GM10847 (cell line): ENCODE results near the gene TOP2B.

Experiments used
- POLR2A ChIP-seq: IDR thresholded peaks from 2 replicates; pipeline ENCODE4 v1.6.1; 2011; ENCODE audit not compliant: insufficient read length; ENCODE audit errors: extremely low read depth

The TOP2B gene

DNA sequence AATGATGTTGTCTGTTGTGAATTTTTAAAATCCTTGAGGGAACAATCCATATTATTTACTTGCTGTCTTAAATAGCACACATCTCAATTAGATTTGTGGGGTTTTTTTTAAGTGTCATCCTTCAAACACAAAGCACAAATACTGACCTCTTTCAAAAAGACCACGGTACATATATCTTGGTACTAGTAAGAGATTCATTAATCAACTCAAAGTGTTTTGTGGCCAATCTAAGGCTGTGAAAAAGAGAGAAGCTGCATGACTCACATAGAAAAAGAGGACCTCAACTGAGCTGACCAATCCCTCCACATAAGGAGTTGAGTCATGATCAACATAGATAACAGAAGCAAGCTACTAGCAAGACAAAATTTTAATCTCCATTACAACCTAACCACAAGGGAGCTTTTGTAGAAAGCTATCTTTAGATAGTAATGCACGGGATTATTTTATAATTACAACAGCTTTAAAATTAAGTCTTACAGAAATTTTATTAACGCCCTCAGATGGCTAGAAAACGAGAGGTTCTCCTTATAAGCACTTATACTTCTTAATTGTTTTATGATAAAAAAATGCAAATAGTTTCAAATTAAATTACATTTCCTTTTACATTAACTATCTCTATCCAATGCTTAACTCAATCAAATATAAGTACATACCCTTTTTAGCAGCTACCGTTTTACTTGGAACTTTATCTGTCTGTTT is 60.5 kb downstream of the TOP2B start:
- TF ChIP-seq POLR2A, result no peak

DNA sequence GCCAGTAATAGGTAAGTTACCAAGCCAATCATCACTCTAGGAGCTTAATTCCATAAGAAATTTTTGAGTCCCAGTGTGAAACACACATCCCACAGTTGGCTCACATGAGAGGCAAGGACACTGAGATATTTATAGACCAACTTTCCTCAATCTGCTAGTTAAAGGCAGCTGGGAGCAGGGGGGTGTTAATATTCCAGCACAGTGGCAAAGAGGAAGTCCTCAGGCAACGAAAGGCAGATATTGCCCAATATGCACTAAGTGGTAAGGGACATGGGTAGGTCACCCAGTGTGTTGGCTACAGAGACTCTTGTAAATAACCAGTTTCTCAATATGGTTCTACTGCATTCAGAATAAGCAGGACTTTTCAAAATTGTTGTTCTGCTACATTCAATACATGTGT is 61.0 kb downstream of the TOP2B start:
- no peak for TF ChIP-seq POLR2A

DNA sequence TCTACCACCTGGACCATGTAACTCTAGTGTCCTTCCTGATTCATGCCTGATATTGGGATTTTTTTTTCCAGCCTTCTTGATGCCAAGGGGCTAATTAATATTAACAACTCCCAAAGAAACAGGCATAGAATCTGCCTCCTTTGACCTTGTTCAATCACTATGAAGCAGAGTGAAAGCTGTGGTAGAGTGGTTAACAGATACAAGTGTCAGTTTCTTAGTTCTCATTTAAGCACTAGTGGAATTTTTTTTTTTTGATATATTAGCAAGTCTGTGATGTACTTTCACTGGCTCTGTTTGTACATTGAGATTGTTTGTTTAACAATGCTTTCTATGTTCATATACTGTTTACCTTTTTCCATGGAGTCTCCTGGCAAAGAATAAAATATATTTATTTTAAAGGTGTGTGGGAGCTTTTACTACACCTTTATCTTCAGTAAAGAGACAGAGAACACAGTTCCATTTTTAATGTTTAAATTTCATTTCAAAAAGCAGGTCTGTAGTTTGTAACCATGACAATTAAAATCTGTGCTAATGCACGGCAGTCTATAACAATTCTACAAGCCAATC is 67.1 kb downstream of the TOP2B start:
- TF ChIP-seq POLR2A, result no peak

DNA sequence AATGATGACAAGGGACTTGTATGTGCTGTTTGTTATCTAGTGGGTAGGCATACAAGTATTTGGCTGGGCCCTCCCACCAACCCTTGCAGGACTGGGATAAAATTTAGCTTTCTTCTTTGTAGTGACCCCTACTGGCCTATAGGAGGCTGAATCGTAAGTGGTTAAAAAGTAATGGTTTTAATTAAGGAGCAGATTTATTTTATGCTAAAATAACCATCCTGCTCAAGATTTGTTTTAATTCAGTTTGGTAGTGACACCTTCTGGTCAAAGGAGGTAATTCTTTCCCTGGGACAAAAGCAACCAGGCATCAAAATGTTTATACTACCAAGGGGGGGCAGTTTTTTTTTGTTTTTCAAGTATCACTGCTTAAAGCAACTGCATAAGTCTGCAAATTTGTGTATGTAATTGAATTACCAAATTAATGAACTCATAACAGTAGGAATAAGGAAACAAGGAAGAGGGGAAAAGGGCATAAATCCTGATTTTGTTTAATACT is 70.7 kb downstream of the TOP2B start:
- TF ChIP-seq POLR2A, result no peak

- TF ChIP-seq POLR2A, result no peak
Measured at GRCh38 chr3:25593001-25593400, 71.7 kb downstream of the TOP2B start.

DNA sequence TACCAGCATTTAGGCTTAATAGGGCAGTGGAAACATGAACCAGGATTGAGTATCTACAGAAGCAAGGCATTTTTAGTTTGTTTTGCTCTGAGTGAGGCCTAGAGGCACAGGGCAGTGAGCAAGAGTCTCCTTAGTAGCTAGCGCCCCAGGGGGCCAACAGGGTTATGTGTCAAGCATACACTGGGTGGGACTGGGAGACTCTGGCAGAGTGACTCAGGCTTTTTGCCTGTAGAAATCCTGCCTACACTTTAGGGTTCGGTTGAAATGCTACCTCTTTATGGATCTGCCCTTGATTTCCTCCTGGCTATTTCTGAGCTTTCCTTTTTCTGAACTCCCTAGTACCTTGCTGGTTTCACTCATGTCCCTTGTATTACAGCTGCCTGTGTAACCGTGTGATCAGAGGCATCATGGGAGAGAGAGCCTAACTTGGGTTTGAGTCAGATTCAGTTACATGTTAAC is 72.2 kb downstream of the TOP2B start:
- no peak for TF ChIP-seq POLR2A

- no peak for TF ChIP-seq POLR2A
Measured at GRCh38 chr3:25589783-25590258, 74.9 kb downstream of the TOP2B start.

GRCh38 chr3:25589104-25589782 is 75.5 kb downstream of the TOP2B start:
- TF ChIP-seq POLR2A, result no peak

DNA sequence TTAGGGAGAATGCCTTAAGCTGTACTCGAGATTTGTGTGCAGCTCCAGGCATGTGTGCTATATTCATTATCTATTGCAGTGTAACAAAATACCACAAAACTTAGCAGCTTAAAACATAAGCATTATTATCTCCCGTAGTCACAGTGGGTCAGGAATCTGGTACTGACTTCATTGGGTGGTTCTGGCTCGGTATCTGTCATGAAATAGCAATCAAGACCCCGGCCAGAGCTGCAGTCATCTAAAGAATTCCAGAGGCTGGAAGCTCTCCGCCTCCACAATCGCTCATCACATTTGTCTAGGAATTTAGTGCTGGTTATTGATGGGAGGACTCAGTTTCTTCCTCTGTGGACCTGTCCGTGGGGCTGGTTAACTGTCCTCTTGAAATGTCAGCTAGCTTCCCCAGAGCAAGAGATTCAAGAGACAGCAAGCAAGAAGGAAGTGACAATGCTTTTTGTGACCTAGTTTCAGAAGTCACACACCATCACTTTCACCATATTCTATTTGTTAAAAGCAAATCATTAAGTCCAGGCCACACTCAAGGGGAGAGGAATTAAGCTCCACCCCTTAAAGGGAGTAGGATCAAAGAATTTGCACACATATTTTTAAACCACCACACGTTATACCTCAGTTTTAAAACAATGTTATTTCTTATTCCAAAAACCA is 76.1 kb downstream of the TOP2B start:
- no peak for TF ChIP-seq POLR2A

DNA sequence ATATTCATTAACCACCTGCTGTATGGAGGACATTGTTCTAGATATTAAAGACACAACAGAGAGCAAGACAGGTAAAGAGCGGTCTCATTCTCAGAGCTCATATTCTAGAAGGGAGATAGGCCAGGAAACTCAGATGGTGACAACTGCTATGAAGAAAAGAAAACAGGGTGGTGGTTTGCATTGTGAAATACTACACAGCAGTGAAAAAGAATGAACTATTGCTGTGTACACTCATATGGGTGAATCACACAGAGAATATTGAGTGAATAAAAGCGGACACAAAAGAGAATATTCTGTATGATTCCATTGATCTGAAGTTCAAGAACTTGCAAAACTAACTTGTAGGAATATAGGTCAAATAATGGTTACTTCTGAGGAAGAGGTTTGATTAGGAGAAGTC is 76.7 kb downstream of the TOP2B start:
- TF ChIP-seq POLR2A, result no peak

DNA sequence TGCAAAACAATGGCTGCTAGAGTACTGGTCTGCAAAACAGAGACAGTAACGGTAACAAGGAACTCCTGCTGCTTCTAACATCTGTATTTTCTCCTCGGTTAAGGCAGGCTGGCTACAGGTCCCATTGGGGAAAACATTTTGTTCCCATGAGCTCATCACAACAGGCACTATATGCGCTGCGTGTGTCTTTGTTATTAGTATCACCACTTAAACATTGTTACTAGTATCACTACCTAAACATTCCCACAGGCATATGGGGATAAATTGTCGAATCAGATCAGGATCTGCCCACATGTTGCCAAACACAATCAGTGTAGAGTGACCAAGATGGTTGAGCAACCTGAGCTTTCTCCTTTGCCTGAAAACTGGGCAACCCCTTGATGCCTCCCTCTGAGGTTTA is 77.2 kb downstream of the TOP2B start:
- TF ChIP-seq POLR2A, result no peak

DNA sequence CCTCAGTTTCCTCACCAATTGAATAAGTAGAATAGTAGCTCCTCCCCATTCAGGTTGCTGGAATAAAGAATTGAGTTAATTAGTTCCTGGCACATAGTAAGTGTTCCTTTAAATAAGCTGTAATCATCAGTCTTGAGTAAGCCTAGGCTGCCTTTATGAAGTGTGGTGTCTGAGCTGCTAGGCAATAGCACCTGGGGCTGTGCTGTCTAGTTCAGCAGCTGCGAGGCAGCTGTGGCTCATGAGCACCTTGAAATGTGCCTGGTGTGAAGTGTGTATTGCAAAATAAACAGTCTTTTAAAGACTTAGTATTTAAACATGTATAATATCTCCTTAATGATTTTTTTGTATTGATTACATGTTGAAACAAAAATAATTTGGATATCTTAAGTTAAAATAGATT is 77.6 kb downstream of the TOP2B start:
- TF ChIP-seq POLR2A, result no peak

DNA sequence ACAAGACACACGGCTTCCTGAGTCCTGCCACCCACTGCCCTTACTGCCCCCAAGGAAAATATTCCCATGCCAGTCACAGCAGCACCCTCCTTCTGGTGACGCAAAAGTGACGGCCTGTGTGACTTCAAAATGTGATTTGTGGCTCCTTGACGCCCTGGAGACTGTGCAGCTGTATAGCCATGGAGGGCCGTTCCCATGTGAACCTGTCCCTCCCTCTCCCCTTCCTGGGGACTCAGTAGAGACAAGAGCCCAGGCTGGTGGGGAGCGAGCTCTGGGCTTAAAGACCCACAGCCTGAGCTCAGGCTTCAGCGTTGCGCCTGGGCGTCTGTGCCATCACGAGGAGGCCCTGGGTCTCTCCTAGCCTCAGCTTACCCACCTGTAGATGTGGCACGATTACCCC is 78.2 kb downstream of the TOP2B start:
- no peak for TF ChIP-seq POLR2A

DNA sequence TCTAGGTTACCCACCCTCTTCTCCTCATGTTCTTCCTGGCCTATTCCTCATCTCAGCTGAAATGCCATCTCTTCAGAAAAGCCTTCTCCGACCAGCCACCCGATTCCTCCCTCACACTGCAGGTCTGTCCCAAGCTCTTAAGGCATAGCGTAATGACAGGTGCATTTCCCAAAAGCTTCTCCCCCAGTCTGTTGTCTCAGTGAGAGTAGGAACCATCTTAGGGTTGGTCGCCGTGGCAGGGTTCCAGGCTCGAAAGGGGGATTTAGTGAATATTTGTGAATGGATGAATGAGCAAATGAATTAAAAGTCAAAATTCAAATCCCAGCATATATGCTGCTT is 78.6 kb downstream of the TOP2B start:
- no peak for TF ChIP-seq POLR2A

DNA sequence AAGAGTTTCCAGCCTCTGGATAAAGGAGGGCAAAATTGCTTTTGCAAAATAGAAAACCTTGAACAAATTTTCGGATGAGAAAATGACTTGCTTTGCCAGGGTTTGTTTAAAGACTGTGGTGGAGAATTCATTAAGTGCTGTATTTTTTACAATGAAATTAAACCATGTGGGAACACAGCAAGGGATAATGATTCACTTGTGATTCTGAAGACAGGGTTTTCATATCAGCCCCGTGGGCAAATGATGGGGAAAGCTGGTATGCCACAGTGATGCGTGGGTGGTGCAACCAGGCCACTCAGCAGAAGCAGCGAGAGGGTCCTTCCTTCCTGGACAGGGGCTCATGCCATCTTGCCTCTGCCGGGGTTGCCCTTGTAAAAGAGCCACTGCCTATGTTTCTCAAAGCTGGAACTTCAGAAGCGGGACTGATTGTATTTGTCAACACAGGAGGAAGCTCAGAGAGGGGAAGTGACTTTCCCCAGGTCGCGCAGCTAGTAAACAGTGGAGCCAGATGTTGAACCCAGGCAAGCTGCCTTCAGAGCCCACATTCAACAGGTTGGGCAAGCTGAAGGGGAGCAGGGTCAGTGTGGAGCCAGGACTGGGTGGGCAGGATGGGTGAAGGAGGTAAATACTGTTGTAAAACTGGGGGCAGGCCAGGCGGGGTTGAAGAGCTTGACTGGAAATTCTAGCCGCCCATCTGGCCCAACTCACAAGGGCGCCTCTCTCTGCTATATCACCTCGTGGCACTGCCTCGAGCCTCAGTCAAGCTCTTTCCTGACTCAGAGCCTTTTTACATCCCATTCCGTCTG is 79.1 kb downstream of the TOP2B start:
- no peak for TF ChIP-seq POLR2A
